SK-N-SH treated with all-trans-retinoic acid at 6 μM for 48 hours (cell line): ENCODE results near the gene C2orf72.

Source experiments
- ATAC-seq: fragments of 200-7000 bp; cut with Tn5 transposase; 3 replicates; pipeline ENCODE4 v1.9.1; 2020; ENCODE audit warnings: mild to moderate bottlenecking, moderate library complexity
- ARNTL ChIP-seq: fragments of 450-650 bp; formaldehyde crosslinking; IDR thresholded peaks from 2 replicates; pipeline ENCODE4 v1.5.0; 2020; ENCODE audit warnings: low read depth, mild to moderate bottlenecking, moderate library complexity, borderline replicate concordance
- CSDC2 ChIP-seq: fragments of 250-450 bp; sonication (Bioruptor Pico); IDR thresholded peaks from 2 replicates; pipeline ENCODE4 v1.5.0; 2020; ENCODE audit warnings: mild to moderate bottlenecking, moderate library complexity
- ESRRG ChIP-seq: fragments of 250-450 bp; sonication (Bioruptor Pico); IDR thresholded peaks from 2 replicates; pipeline ENCODE4 v1.6.1; 2021; ENCODE audit warnings: mild to moderate bottlenecking
- GLIS3 ChIP-seq: fragments of 250-450 bp; sonication (Bioruptor Pico); IDR thresholded peaks from 2 replicates; pipeline ENCODE4 v1.5.0; 2020; ENCODE audit warnings: mild to moderate bottlenecking, moderate library complexity
- ISL1 ChIP-seq: fragments of 250-450 bp; sonication (Bioruptor Pico); IDR thresholded peaks from 2 replicates; pipeline ENCODE4 v2.1.2; 2022; ENCODE audit warnings: mild to moderate bottlenecking, moderate library complexity
- OSR1 ChIP-seq: fragments of 250-450 bp; sonication (Bioruptor Pico); IDR thresholded peaks from 2 replicates; pipeline ENCODE4 v1.8.0; 2022; ENCODE audit warnings: moderate library complexity, mild to moderate bottlenecking, inconsistent platforms
- PPARA ChIP-seq: fragments of 250-450 bp; sonication (Bioruptor Pico); IDR thresholded peaks from 2 replicates; pipeline ENCODE4 v1.5.0; 2020; ENCODE audit warnings: mild to moderate bottlenecking, borderline replicate concordance
- SNAI2 ChIP-seq: fragments of 250-450 bp; sonication (Bioruptor Pico); IDR thresholded peaks from 2 replicates; pipeline ENCODE4 v1.5.0; 2020; ENCODE audit warnings: mild to moderate bottlenecking, moderate library complexity
- TCF4 ChIP-seq: fragments of 250-450 bp; sonication (Bioruptor Pico); IDR thresholded peaks from 2 replicates; pipeline ENCODE4 v1.8.0; 2021; ENCODE audit warnings: mild to moderate bottlenecking, moderate library complexity, borderline replicate concordance
- TOX ChIP-seq: fragments of 250-450 bp; sonication (Bioruptor Pico); IDR thresholded peaks from 2 replicates; pipeline ENCODE4 v1.8.0; 2021; ENCODE audit warnings: mild to moderate bottlenecking, moderate library complexity, borderline replicate concordance
- ZC3H10 ChIP-seq: fragments of 250-450 bp; sonication (Bioruptor Pico); IDR thresholded peaks from 2 replicates; pipeline ENCODE4 v1.5.1; 2021; ENCODE audit warnings: mild to moderate bottlenecking, moderate library complexity
- ZFP30 ChIP-seq: fragments of 450-650 bp; formaldehyde crosslinking; IDR thresholded peaks from 2 replicates; pipeline ENCODE4 v1.5.0; 2022; ENCODE audit warnings: mild to moderate bottlenecking, moderate library complexity
- ZNF565 ChIP-seq: fragments of 450-650 bp; formaldehyde crosslinking; conservative IDR thresholded peaks from 2 replicates; pipeline ENCODE4 v1.5.0; 2020; ENCODE audit warnings: low read depth, mild to moderate bottlenecking, moderate library complexity
- ZNF70 ChIP-seq: fragments of 450-650 bp; formaldehyde crosslinking; IDR thresholded peaks from 2 replicates; pipeline ENCODE4 v1.5.0; 2020; ENCODE audit warnings: mild to moderate bottlenecking, moderate library complexity
- ZNF8 ChIP-seq: fragments of 450-650 bp; formaldehyde crosslinking; IDR thresholded peaks from 2 replicates; pipeline ENCODE4 v1.5.0; 2020; ENCODE audit warnings: mild to moderate bottlenecking, moderate library complexity
- TF ChIP-seq, protein P1 (sequence below): fragments of 250-450 bp; sonication (Bioruptor Pico); IDR thresholded peaks from 2 replicates; pipeline ENCODE4 v1.5.0; 2020; ENCODE audit warnings: mild to moderate bottlenecking, moderate library complexity
- TF ChIP-seq, protein P2 (sequence below): fragments of 250-450 bp; sonication (Bioruptor Pico); IDR thresholded peaks from 2 replicates; pipeline ENCODE4 v1.5.1; 2020; ENCODE audit warnings: low read depth, mild to moderate bottlenecking, moderate library complexity
- TF ChIP-seq, protein P3 (sequence below): fragments of 250-450 bp; sonication (Bioruptor Pico); IDR thresholded peaks from 2 replicates; pipeline ENCODE4 v1.8.0; 2020; ENCODE audit warnings: mild to moderate bottlenecking, moderate library complexity, borderline replicate concordance
- TF ChIP-seq, protein P4 (sequence below): fragments of 250-450 bp; sonication (Bioruptor Pico); IDR thresholded peaks from 2 replicates; pipeline ENCODE4 v1.5.1; 2021; ENCODE audit warnings: mild to moderate bottlenecking, moderate library complexity

Gene C2orf72

DNA sequence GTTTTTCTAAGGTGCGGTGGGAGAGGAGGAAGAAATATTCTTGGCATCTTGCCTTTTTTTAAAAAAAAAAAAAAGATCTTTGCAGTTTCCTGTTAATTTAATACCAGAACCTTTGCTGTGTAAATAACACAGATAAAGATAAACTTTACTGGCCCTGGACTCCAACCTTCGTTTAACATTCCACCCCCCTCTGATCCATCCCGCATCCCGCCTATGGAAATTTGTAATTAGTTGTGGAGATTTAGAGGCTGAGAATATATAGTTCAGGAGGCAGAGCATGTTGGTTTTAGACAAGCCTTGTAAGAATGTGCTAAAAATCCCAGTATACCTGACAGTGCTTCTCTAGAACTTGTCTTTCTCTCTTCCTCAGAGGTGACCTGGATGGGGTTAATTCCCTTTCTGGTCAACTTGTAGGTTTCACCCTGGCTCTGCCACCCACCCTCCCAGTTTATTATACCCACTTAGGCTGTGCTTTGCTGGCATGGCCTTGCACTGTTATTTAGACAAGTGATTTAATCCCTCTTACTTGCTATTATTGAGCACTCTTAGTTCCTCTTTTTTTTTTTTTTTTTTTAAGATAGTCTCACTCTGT lies 2.9 kb upstream of the C2orf72 start:
- ATAC-seq, result no peak
- TF ChIP-seq ZFP30 (CRISPR knock-in tag) (no peak), PPARA (CRISPR knock-in tag) (no peak), ZNF8 (CRISPR knock-in tag) (no peak), ZNF565 (CRISPR knock-in tag) (no peak), ZNF70 (CRISPR knock-in tag) (no peak), GLIS3 (CRISPR knock-in tag) (no peak), ISL1 (CRISPR knock-in tag) (no peak), TOX (CRISPR knock-in tag) (no peak), ARNTL (CRISPR knock-in tag) (no peak), ESRRG (CRISPR knock-in tag) (no peak)
- TF ChIP-seq, protein P1, sequence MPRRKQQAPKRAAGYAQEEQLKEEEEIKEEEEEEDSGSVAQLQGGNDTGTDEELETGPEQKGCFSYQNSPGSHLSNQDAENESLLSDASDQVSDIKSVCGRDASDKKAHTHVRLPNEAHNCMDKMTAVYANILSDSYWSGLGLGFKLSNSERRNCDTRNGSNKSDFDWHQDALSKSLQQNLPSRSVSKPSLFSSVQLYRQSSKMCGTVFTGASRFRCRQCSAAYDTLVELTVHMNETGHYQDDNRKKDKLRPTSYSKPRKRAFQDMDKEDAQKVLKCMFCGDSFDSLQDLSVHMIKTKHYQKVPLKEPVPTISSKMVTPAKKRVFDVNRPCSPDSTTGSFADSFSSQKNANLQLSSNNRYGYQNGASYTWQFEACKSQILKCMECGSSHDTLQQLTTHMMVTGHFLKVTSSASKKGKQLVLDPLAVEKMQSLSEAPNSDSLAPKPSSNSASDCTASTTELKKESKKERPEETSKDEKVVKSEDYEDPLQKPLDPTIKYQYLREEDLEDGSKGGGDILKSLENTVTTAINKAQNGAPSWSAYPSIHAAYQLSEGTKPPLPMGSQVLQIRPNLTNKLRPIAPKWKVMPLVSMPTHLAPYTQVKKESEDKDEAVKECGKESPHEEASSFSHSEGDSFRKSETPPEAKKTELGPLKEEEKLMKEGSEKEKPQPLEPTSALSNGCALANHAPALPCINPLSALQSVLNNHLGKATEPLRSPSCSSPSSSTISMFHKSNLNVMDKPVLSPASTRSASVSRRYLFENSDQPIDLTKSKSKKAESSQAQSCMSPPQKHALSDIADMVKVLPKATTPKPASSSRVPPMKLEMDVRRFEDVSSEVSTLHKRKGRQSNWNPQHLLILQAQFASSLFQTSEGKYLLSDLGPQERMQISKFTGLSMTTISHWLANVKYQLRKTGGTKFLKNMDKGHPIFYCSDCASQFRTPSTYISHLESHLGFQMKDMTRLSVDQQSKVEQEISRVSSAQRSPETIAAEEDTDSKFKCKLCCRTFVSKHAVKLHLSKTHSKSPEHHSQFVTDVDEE, result no peak

DNA sequence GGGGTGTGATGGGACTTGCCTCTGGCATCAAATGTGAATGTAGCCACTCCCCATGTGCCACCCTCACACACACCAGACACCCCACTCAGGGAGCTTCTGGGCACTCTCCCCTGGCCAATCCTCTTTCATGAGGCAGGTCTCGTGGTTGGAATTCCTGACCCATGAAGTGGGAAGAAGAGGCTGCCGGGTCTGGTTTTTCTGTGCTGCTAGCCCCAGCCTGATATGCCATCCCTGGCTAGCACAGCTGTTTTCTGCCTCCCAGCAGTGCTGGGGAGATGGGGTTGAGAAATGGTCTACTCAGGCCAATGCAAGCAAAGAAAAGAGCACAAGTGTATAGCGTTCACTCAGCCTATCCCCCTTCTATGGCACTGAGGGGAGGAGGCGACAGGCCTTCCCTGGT lies 1.2 kb upstream of the C2orf72 start:
- no peak for TF ChIP-seq OSR1 (CRISPR knock-in tag)
- TF ChIP-seq ESRRG (CRISPR knock-in tag), result no peak
- no peak for TF ChIP-seq TCF4 (CRISPR knock-in tag)
- no peak for TF ChIP-seq ZNF8 (CRISPR knock-in tag)
- no peak for TF ChIP-seq CSDC2
- TF ChIP-seq SNAI2, result no peak
- TF ChIP-seq, protein P2, sequence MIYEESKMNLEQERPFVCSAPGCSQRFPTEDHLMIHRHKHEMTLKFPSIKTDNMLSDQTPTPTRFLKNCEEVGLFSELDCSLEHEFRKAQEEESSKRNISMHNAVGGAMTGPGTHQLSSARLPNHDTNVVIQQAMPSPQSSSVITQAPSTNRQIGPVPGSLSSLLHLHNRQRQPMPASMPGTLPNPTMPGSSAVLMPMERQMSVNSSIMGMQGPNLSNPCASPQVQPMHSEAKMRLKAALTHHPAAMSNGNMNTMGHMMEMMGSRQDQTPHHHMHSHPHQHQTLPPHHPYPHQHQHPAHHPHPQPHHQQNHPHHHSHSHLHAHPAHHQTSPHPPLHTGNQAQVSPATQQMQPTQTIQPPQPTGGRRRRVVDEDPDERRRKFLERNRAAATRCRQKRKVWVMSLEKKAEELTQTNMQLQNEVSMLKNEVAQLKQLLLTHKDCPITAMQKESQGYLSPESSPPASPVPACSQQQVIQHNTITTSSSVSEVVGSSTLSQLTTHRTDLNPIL (CRISPR knock-in tag), result no peak
- no peak for TF ChIP-seq ISL1 (CRISPR knock-in tag)
- TF ChIP-seq, protein P1, result no peak
- no peak for TF ChIP-seq ZNF70 (CRISPR knock-in tag)
- TF ChIP-seq, protein P3, sequence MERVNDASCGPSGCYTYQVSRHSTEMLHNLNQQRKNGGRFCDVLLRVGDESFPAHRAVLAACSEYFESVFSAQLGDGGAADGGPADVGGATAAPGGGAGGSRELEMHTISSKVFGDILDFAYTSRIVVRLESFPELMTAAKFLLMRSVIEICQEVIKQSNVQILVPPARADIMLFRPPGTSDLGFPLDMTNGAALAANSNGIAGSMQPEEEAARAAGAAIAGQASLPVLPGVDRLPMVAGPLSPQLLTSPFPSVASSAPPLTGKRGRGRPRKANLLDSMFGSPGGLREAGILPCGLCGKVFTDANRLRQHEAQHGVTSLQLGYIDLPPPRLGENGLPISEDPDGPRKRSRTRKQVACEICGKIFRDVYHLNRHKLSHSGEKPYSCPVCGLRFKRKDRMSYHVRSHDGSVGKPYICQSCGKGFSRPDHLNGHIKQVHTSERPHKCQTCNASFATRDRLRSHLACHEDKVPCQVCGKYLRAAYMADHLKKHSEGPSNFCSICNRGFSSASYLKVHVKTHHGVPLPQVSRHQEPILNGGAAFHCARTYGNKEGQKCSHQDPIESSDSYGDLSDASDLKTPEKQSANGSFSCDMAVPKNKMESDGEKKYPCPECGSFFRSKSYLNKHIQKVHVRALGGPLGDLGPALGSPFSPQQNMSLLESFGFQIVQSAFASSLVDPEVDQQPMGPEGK, result no peak
- TF ChIP-seq ZC3H10 (CRISPR knock-in tag), result no peak
- TF ChIP-seq, protein P4, sequence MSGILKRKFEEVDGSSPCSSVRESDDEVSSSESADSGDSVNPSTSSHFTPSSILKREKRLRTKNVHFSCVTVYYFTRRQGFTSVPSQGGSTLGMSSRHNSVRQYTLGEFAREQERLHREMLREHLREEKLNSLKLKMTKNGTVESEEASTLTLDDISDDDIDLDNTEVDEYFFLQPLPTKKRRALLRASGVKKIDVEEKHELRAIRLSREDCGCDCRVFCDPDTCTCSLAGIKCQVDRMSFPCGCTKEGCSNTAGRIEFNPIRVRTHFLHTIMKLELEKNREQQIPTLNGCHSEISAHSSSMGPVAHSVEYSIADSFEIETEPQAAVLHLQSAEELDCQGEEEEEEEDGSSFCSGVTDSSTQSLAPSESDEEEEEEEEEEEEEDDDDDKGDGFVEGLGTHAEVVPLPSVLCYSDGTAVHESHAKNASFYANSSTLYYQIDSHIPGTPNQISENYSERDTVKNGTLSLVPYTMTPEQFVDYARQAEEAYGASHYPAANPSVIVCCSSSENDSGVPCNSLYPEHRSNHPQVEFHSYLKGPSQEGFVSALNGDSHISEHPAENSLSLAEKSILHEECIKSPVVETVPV, result no peak
- no peak for TF ChIP-seq ZFP30 (CRISPR knock-in tag)
- no peak for TF ChIP-seq PPARA (CRISPR knock-in tag)
- TF ChIP-seq ZNF565 (CRISPR knock-in tag), result no peak
- TF ChIP-seq, all 23 proteins: peak for 0

DNA sequence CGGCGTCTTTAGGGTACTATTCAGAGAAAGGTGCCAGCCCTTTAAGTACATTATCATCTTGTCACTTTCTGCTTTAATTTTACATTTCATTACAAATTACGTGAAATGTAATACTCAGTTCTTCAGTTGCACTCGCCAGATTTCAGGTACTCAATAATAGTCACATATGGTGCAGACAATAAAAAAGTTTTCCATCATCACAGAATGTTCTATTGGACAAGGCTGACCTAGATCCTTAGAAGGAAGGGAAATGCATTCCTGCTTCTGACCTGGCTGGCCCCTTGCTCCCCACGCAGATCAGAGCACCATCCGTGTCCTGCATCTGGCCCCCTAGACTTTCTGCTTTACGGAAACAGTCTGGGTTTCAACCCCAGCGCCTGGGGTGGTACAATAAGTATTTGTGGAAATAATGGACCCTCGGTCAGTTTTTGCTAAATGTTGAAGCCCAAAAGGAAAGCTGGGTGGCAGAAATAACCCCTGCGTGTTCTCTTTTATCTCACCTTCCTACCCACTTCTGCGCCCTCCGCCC lies 681 bp upstream of the C2orf72 start:
- ATAC-seq, result no peak
- TF ChIP-seq, protein P1, result no peak
- TF ChIP-seq OSR1 (CRISPR knock-in tag) (no peak), CSDC2 (no peak), ZNF565 (CRISPR knock-in tag) (no peak), GLIS3 (CRISPR knock-in tag) (no peak), ARNTL (CRISPR knock-in tag) (no peak)
- TF ChIP-seq, protein P4, result no peak
- TF ChIP-seq, all 23 proteins: peak for 0

More for the DNA sequence above, 1.2 kb upstream of the C2orf72 start:
- no peak for ATAC-seq
